NCI-H82 (cell line): ENCODE results near the gene CEP112.
"Not testable (repeated sequence)": the region's sequence is repeated elsewhere in the genome, so short reads cannot be mapped to it uniquely, and the experiment has no call there.

ENCODE experiments used
- DNase-seq: peaks from one replicate; lab custom pipeline; 2025; lab: John Stamatoyannopoulos, UW

CEP112 gene

GRCh38 chr17:66155055-66155454, 36.9 kb downstream of the CEP112 start:
- not testable (repeated sequence) for DNase-seq

GRCh38 chr17:66152756-66153155, 39.2 kb downstream of the CEP112 start:
- DNase-seq, result no peak

GRCh38 chr17:66150708-66151107, 41.2 kb downstream of the CEP112 start:
- no peak for DNase-seq

GRCh38 chr17:66149562-66149961, 42.4 kb downstream of the CEP112 start:
- DNase-seq, result no peak

- DNase-seq, result no peak
Observed at GRCh38 chr17:66146394-66146793, 45.5 kb downstream of the CEP112 start.

- DNase-seq, result no peak
Observed at GRCh38 chr17:66143657-66144282, 48.2 kb downstream of the CEP112 start.

- DNase-seq, result no peak
Observed at GRCh38 chr17:66142428-66142827, 49.5 kb downstream of the CEP112 start.

GRCh38 chr17:66138120-66138519, 53.8 kb downstream of the CEP112 start:
- DNase-seq, result no peak

GRCh38 chr17:66135896-66136295, 56.0 kb downstream of the CEP112 start:
- no peak for DNase-seq

GRCh38 chr17:66135219-66135618, 56.7 kb downstream of the CEP112 start:
- DNase-seq, result no peak

- no peak for DNase-seq
Observed at GRCh38 chr17:66129759-66130158, 62.2 kb downstream of the CEP112 start.

GRCh38 chr17:66126231-66126630, 65.7 kb downstream of the CEP112 start:
- DNase-seq, result no peak

GRCh38 chr17:66123163-66123562, 68.8 kb downstream of the CEP112 start:
- no peak for DNase-seq

GRCh38 chr17:66115246-66115645, 76.7 kb downstream of the CEP112 start:
- DNase-seq, result no peak

- DNase-seq, result no peak
Observed at GRCh38 chr17:66114609-66115008, 77.3 kb downstream of the CEP112 start.

GRCh38 chr17:66107731-66108130, 84.2 kb downstream of the CEP112 start:
- no peak for DNase-seq

GRCh38 chr17:66098040-66098439, 93.9 kb downstream of the CEP112 start:
- no peak for DNase-seq

- DNase-seq, result no peak
Observed at GRCh38 chr17:66094727-66095126, 97.2 kb downstream of the CEP112 start.

- no peak for DNase-seq
Observed at GRCh38 chr17:66091445-66092080, 100.4 kb downstream of the CEP112 start.

GRCh38 chr17:66089764-66090163, 102.2 kb downstream of the CEP112 start:
- DNase-seq, result no peak

- DNase-seq, result no peak
Observed at GRCh38 chr17:66088173-66088572, 103.8 kb downstream of the CEP112 start.

GRCh38 chr17:66087073-66087472, 104.9 kb downstream of the CEP112 start:
- no peak for DNase-seq

- DNase-seq, result no peak
Observed at GRCh38 chr17:66085221-66085620, 106.7 kb downstream of the CEP112 start.

- DNase-seq, result not testable (repeated sequence)
Observed at GRCh38 chr17:66080670-66081069, 111.3 kb downstream of the CEP112 start.
